RWPE2 (cell line): ENCODE data around the gene CES2.

Source experiments
- ATAC-seq: fragments of 200-7000 bp; cut with Tn5 transposase; 3 replicates; pipeline ENCODE4 v1.9.1; 2021; ENCODE audit warnings: low read depth
- DNase-seq: peaks from one replicate; pipeline ENCODE4 v3.0.0-alpha.2; 2020; ENCODE audit warnings: low spot score
- H3K27ac ChIP-seq: fragments of 450-650 bp; 2 replicates; pipeline ENCODE4 v1.5.1; 2017; ENCODE audit warnings: mild to moderate bottlenecking; ENCODE audit not compliant: poor library complexity, severe bottlenecking
- H3K27me3 ChIP-seq: fragments of 250-450 bp; sonication (Bioruptor Pico); 2 replicates; pipeline ENCODE4 v1.5.1; 2021; ENCODE audit warnings: mild to moderate bottlenecking, moderate library complexity; ENCODE audit not compliant: insufficient read depth, poor library complexity, severe bottlenecking
- H3K36me3 ChIP-seq: fragments of 250-450 bp; sonication (Bioruptor Pico); 2 replicates; pipeline ENCODE4 v1.5.1; 2020; ENCODE audit warnings: low read depth, mild to moderate bottlenecking, moderate library complexity
- H3K4me1 ChIP-seq: fragments of 250-450 bp; sonication (Bioruptor Pico); 2 replicates; pipeline ENCODE4 v1.5.1; 2021; ENCODE audit warnings: mild to moderate bottlenecking, moderate library complexity; ENCODE audit not compliant: insufficient read depth, poor library complexity, severe bottlenecking
- H3K4me3 ChIP-seq: fragments of 250-450 bp; sonication (Bioruptor Pico); 2 replicates; pipeline ENCODE4 v1.5.1; 2021; ENCODE audit warnings: mild to moderate bottlenecking, moderate library complexity; ENCODE audit not compliant: severe bottlenecking
- H3K9me3 ChIP-seq: fragments of 250-450 bp; sonication (Bioruptor Pico); 2 replicates; pipeline ENCODE4 v1.5.1; 2021; ENCODE audit warnings: mild to moderate bottlenecking, moderate library complexity; ENCODE audit not compliant: severe bottlenecking
- CTCF ChIP-seq: fragments of 450-650 bp; IDR thresholded peaks from one replicate; pipeline ENCODE4 v1.5.1; 2017; ENCODE audit warnings: mild to moderate bottlenecking, moderate library complexity; ENCODE audit not compliant: poor library complexity, severe bottlenecking

Gene CES2

GRCh38 chr16:66960270-66960669 lies 25.0 kb downstream of the CES2 start:
- Histone ChIP-seq H3K4me1 (no peaks in the 10 kb centered on the region), H3K27ac (no peak overlapping the region), H3K9me3 (no peaks in the 10 kb centered on the region), H3K36me3 (no peaks in the 10 kb centered on the region), H3K27me3 (no peaks in the 10 kb centered on the region), H3K4me3 (no peak overlapping the region)
- no peak for ATAC-seq
- DNase-seq: no peak
- TF ChIP-seq CTCF: no peak

GRCh38 chr16:66961065-66961744 lies 25.9 kb downstream of the CES2 start, which contains the start of gene CES3:
Gene CES3, plus strand, starts transcription at chr16:66961266. Its CDS starts 42 bp downstream, at chr16:66961308.
- ATAC-seq: peak; percentile 81
- H3K4me1 ChIP-seq: no peaks in the 10 kb centered on the region
- H3K27ac ChIP-seq: no peak within 1 kb of the TSS
- peak; percentile 70 for TF ChIP-seq CTCF
- H3K4me3 ChIP-seq: no peak within 1 kb of the TSS
- H3K27me3 ChIP-seq: no peaks in the 10 kb centered on the region
- no peaks in the 10 kb centered on the region for H3K36me3 ChIP-seq
- no peak for DNase-seq
- H3K9me3 ChIP-seq: no peaks in the 10 kb centered on the region

GRCh38 chr16:66961914-66962313 lies 26.6 kb downstream of the CES2 start:
- no peaks in the 10 kb centered on the region for H3K36me3 ChIP-seq
- no peak overlapping the region for H3K4me3 ChIP-seq
- no peaks in the 10 kb centered on the region for H3K27me3 ChIP-seq
- no peak overlapping the region for H3K27ac ChIP-seq
- no peaks in the 10 kb centered on the region for H3K9me3 ChIP-seq
- ATAC-seq (no peak), DNase-seq (no peak)
- no peak for TF ChIP-seq CTCF
- H3K4me1 ChIP-seq: no peaks in the 10 kb centered on the region

- no peak for DNase-seq
- H3K9me3 ChIP-seq: no peaks in the 10 kb centered on the region
- no peak for TF ChIP-seq CTCF
- H3K27me3 ChIP-seq: no peaks in the 10 kb centered on the region
- no peak for ATAC-seq
- no peak overlapping the region for H3K4me3 ChIP-seq
- H3K4me1 ChIP-seq: no peaks in the 10 kb centered on the region
- H3K36me3 ChIP-seq: no peaks in the 10 kb centered on the region
- no peak overlapping the region for H3K27ac ChIP-seq
These were observed 28.7 kb downstream of the CES2 start for GRCh38 chr16:66964049-66964448.

- Histone ChIP-seq H3K27me3 (no peaks in the 10 kb centered on the region), H3K9me3 (no peaks in the 10 kb centered on the region), H3K27ac (no peak overlapping the region), H3K4me3 (no peak overlapping the region), H3K4me1 (peaks cover 16% of the 10 kb centered on the region), H3K36me3 (no peaks in the 10 kb centered on the region)
- no peak for DNase-seq
- no peak for TF ChIP-seq CTCF
- no peak for ATAC-seq
These were observed 33.5 kb downstream of the CES2 start for GRCh38 chr16:66968847-66969246.
